ENCODE results near the gene ABLIM3.
"Not testable (repeated sequence)": the region's sequence is repeated elsewhere in the genome, so short reads cannot be mapped to it uniquely, and the experiment has no call there.

Gene ABLIM3

GRCh38 chr5:149268928-149269557, 127.8 kb downstream of the ABLIM3 start:
- H3K4me3 ChIP-seq (ENCODE audit: low read length), result no peak overlapping the region

GRCh38 chr5:149271195-149271715, 130.0 kb downstream of the ABLIM3 start:
- H3K4me3 ChIP-seq (ENCODE audit: low read length), result no peak overlapping the region; the same call in 1 of the 2 replicates
- TF ChIP-seq ZNF274 (IDR thresholded peaks at IDR 0.05; ENCODE audit: low read depth, low read length), result no peak

More at GRCh38 chr5:149268928-149269557, 127.8 kb downstream of the ABLIM3 start:
- no peak for TF ChIP-seq ZNF274 (IDR thresholded peaks at IDR 0.05; ENCODE audit: low read depth, low read length)

- TF ChIP-seq ZNF274 (IDR thresholded peaks at IDR 0.05; ENCODE audit: low read depth, low read length), result no peak
- H3K4me3 ChIP-seq (ENCODE audit: low read length), result peak within 1 kb of the TSS; percentile 29; the same call in 1 of the 2 replicates
These were observed 130.6 kb downstream of the ABLIM3 start, which contains the start of gene AFAP1L1 for GRCh38 chr5:149271716-149272563. AFAP1L1 (plus strand) TSS chr5:149271859; CDS start chr5:149271969, 110 bp downstream.

DNA sequence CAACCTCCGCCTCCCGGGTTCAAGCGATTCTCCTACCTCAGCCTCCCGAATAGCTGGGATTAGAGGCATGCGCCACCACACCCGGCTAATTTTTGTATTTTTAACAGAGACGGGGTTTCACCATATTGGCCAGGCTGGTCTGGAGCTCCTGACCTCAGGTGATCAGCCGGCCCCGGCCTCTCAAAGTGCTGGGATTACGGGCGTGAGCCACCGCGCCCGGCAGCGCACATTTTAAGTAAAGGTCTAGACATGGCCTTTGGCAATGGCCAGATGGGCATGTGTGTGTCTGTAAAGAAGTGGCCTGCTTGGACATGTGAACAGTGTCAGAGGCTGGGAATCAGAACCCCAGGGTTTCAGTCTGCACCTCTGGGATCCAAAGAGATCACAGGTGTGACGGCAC, 131.5 kb downstream of the ABLIM3 start:
- not testable (repeated sequence) for H3K4me3 ChIP-seq (ENCODE audit: low read length)

- H3K4me3 ChIP-seq (ENCODE audit: low read length), result no peak overlapping the region
- no peak for TF ChIP-seq ZNF274 (IDR thresholded peaks at IDR 0.05; ENCODE audit: low read depth, low read length)
These were observed 131.9 kb downstream of the ABLIM3 start for GRCh38 chr5:149273237-149273636.

DNA sequence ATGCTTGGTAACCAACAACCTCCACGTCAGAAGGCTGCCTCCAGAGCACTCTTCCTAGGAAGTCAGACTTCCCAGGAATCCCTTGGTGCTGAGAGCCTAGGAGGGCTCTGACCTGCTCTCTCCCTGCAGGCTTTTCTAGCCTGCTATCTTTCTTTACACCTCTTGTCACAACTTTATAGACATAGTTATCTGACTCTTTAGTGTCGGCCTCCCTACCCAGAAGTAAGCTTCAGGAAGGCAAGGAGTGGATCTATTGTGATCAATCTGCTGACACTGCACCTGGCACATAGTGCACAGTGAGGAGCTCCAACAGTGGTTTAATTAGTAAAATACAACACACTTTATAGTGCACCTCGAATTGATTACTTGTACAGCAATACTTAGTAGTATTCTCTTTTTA, 132.7 kb downstream of the ABLIM3 start:
- H3K4me3 ChIP-seq (ENCODE audit: low read length), result no peak overlapping the region
- no peak for TF ChIP-seq ZNF274 (IDR thresholded peaks at IDR 0.05; ENCODE audit: low read depth, low read length)

DNA sequence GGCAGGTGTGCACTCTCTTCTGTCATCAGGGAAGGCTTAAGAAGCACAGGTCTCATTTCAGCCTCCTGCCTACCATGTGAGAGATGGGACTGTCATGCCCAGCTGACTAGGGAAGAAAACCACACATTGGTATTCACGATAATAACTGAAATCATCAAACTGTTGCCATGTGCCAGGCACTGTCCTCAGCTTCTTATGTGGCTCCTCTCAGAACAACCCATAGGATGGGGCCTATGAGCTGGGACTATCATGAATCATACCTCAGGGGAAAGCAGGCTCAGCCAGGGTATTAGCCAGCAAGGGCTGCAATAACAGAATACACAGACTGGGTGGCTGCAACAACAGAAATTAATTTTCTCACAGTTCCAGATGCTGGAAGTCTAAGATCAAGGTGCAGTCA, 133.6 kb downstream of the ABLIM3 start:
- H3K4me3 ChIP-seq (ENCODE audit: low read length), result no peak overlapping the region
- TF ChIP-seq ZNF274 (IDR thresholded peaks at IDR 0.05; ENCODE audit: low read depth, low read length), result no peak

GRCh38 chr5:149277801-149278200, 136.5 kb downstream of the ABLIM3 start:
- no peak for TF ChIP-seq ZNF274 (IDR thresholded peaks at IDR 0.05; ENCODE audit: low read depth, low read length)
- no peak overlapping the region for H3K4me3 ChIP-seq (ENCODE audit: low read length)

DNA sequence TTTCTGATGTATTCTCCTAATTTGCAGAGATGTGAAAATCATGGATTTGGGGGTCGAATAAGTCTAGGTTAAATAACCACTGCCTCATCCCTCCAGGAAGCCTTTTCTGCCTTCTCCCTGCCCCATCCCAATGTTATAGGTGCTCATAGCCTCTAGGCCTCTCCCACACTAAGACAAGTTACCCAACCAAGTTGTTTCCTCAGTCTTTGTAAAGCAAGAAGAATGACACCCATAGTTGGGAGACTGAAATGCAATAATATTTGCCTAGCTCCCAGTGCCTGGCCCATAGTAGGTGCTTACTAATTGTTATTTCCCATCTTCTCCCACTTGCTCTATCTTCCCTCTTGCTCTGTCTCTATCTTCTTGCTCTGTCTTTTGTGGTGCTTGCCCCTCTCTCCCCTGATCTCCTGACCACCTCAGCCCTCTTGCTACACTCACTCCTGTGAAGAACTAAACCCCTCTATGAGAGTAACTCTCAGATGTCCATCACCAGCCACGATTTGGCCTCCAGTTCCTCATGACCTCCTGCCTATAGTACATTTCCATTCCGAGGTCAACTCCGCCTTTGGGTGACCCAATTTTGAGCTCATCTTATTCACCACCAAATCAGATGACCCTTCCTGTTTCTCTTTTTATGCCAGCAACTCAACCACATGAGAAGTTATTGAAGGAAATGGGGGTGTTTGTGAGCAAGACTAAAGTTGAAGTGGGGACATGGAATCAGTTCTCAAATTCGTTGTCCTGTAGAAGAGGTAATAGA, 137.3 kb downstream of the ABLIM3 start:
- no peak for TF ChIP-seq ZNF274 (IDR thresholded peaks at IDR 0.05; ENCODE audit: low read depth, low read length)

DNA sequence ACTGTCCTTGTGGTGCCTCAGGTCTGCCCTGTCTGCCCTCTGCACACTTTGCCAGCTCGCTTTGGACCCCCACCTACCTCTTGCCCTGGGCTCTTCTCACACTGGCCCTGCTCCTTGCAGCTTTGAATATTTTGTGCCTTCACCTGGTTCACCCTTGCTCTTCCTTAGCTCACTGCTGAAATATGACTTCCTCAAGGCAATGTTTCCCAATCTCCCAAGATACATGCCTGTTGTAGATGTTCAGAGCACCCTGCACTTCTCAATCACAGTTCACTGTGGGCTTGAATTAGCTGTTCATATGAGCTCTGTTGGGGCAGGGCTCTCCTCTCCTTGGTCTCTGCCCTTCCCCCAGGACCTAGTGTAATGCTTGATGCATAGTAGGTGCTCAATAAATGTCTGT, 138.4 kb downstream of the ABLIM3 start:
- no peak overlapping the region for H3K4me3 ChIP-seq (ENCODE audit: low read length)
- TF ChIP-seq ZNF274 (IDR thresholded peaks at IDR 0.05; ENCODE audit: low read depth, low read length), result no peak

More for the DNA sequence above, 137.3 kb downstream of the ABLIM3 start:
- H3K4me3 ChIP-seq (ENCODE audit: low read length), result no peak overlapping the region

- H3K4me3 ChIP-seq (ENCODE audit: low read length), result no peak overlapping the region
- TF ChIP-seq ZNF274 (IDR thresholded peaks at IDR 0.05; ENCODE audit: low read depth, low read length), result no peak
These were observed 138.8 kb downstream of the ABLIM3 start for GRCh38 chr5:149280124-149280523.

DNA sequence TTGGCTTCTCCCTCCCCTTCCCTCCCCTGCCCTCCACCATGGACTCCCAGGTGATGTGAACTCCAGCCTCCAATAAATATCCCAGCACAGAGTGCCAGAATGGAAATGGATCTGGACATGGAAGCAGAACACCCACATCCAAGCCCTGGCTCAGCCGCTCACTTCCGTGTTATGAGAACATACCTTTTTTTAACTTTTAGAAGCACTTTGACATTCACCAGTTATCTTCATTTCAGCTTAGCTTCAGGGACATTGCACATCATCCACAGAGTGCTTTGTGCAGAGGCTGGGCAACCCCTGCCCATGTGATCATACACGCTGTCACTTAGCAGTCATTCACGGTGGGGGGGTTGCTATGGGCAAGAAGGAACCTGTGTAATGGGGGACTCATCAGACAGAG, 139.5 kb downstream of the ABLIM3 start:
- no peak for TF ChIP-seq ZNF274 (IDR thresholded peaks at IDR 0.05; ENCODE audit: low read depth, low read length)
- no peak overlapping the region for H3K4me3 ChIP-seq (ENCODE audit: low read length)

DNA sequence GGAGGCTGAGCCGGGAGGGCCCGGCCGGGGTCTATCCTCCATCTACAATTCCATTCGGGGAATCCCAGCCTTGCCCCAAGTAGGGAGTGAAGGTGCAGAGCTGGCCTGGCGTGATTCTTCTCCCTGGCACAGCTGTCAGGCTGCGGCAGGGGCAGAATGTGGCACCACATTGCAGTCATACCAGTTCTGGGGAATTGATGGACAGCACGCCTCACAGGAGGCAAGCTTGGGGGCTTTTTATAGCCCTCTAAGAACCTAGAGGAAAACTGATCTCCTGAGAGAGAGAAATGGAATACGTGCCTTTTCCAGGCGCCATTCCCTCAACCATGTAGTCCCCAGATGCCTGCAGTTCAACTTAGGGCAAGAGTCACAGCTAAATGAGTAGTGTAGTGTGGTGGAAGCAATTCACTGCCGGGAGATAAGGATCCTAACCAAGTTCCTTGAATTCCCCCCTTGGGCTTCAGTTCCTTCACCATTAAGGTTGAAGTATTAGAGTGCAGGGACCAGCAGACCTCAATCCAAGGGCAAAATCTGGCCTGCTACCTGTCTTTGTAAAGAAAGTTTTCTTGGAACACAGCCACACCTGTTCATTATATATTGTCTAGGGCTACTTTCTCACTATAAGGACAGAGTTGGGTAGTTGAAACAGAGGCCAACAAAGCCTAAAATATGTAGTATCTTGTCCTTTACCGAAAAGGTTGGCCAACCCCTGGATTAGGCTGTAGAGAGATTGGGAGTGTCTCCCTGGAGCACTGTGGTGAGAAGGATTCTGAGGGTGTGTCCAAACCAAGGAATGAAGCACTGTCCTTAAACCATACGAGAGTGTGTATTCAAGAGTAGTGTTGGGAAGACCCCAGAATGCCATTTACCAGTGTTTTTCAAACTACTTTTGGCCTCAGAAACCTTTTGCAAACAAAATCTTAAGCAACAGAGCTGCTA, 141.0 kb downstream of the ABLIM3 start:
- no peak for TF ChIP-seq ZNF274 (IDR thresholded peaks at IDR 0.05; ENCODE audit: low read depth, low read length)
- no peak overlapping the region for H3K4me3 ChIP-seq (ENCODE audit: low read length)
